Calu3 (cell line): ENCODE data around the gene CTPS2. TPM values are rescaled to one million over a fixed set of nuclear protein-coding genes. Genes with fewer than 3 reads are reported as not detected.

Source experiments
- BruUV-seq: library from RNA; stranded (reverse); fragments of 400-500 nt; replicated peaks from 2 replicates; lab custom pipeline; 2021; lab: Mats Ljungman, UMichigan
- CTCF ChIA-PET: fragments of 300-600 bp; sonication (Branson Sonifier 250); formaldehyde crosslinking; loops from one replicate; lab custom pipeline; 2022; ENCODE audit warnings: antibody characterized with exemption; lab: Charles Lee
- DNase-seq: peaks from one replicate; pipeline ENCODE4 v3.0.0; 2022
- H3K27ac Mint-ChIP-seq: one replicate; pipeline ENCODE4 v1.8.0; 2022; ENCODE audit warnings: mixed read lengths; ENCODE audit not compliant: unreplicated experiment
- H3K27me3 Mint-ChIP-seq: one replicate; pipeline ENCODE4 v1.8.0; 2022; ENCODE audit warnings: mixed read lengths; ENCODE audit not compliant: unreplicated experiment
- H3K36me3 Mint-ChIP-seq: one replicate; pipeline ENCODE4 v1.8.0; 2022; ENCODE audit warnings: mild to moderate bottlenecking, moderate library complexity, mixed read lengths; ENCODE audit not compliant: insufficient read depth, unreplicated experiment
- H3K4me1 Mint-ChIP-seq: one replicate; pipeline ENCODE4 v1.8.0; 2022; ENCODE audit warnings: mild to moderate bottlenecking, low read depth, mixed read lengths; ENCODE audit not compliant: unreplicated experiment
- H3K4me3 Mint-ChIP-seq: one replicate; pipeline ENCODE4 v1.8.0; 2022; ENCODE audit warnings: mild to moderate bottlenecking, low read depth, moderate library complexity, mixed read lengths; ENCODE audit not compliant: unreplicated experiment
- H3K9me3 Mint-ChIP-seq: one replicate; pipeline ENCODE4 v1.8.0; 2022; ENCODE audit warnings: low read depth, mixed read lengths; ENCODE audit not compliant: unreplicated experiment
- intact Hi-C: fragments of 100-400 bp; cut with micrococcal nuclease; formaldehyde crosslinking; loops from one replicate; pipeline ENCODE4 v1.10.0; 2022; ENCODE audit not compliant: unreplicated experiment
- total RNA-seq: library from RNA; stranded (reverse); gene quantifications from 2 replicates; pipeline ENCODE4 v1.2.3, GENCODE V29; 2022
- TF ChIP-seq, protein P1 (sequence below): fragments of 200-600 bp; IDR thresholded peaks from one replicate; pipeline ENCODE4 v1.8.0; 2022; ENCODE audit warnings: antibody characterized with exemption; ENCODE audit not compliant: unreplicated experiment

CTPS2 gene
- total RNA-seq, 1 experiment from 2014 or later = 23.2 TPM

DNA sequence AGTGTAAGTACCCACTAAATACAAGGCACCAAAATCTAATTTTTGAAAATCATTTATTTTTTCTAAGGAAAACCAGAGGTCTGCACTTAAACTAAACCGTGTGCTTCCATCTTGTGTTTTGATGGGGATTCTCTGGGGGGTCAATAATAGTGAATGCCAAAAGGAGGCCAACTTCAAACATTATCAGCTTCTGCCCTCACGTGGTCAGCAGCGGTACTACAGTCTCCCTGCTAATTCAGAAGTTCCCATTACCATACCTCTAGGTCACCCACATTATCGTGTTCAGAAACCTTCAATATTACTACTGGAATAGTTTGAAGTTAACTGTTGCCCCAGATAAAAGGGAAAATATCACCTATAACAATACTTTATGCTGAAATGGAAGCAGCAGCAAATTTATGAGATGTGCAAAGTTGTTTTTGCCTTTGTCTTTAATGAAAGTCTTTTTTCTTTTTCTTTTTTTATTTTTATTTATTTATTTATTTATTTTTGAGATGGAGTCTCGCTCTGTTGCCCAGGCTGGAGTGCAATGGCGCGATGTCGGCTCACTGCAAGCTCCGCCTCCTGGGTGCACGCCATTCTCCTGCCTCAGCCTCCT lies 17.3 kb downstream of the CTPS2 start:
- H3K27me3 Mint-ChIP-seq = no peaks in the 10 kb centered on the region
- CTCF ChIA-PET = no interaction called here
- peaks cover 5% of the 10 kb centered on the region for H3K36me3 Mint-ChIP-seq
- no peak overlapping the region for H3K4me3 Mint-ChIP-seq
- no peaks in the 10 kb centered on the region for H3K9me3 Mint-ChIP-seq
- TF ChIP-seq, protein P1, sequence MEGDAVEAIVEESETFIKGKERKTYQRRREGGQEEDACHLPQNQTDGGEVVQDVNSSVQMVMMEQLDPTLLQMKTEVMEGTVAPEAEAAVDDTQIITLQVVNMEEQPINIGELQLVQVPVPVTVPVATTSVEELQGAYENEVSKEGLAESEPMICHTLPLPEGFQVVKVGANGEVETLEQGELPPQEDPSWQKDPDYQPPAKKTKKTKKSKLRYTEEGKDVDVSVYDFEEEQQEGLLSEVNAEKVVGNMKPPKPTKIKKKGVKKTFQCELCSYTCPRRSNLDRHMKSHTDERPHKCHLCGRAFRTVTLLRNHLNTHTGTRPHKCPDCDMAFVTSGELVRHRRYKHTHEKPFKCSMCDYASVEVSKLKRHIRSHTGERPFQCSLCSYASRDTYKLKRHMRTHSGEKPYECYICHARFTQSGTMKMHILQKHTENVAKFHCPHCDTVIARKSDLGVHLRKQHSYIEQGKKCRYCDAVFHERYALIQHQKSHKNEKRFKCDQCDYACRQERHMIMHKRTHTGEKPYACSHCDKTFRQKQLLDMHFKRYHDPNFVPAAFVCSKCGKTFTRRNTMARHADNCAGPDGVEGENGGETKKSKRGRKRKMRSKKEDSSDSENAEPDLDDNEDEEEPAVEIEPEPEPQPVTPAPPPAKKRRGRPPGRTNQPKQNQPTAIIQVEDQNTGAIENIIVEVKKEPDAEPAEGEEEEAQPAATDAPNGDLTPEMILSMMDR = peak; percentile 66
- BruUV-seq = no TSS peak
- no peaks in the 10 kb centered on the region for H3K4me1 Mint-ChIP-seq
- DNase-seq = peak; percentile 70
- H3K27ac Mint-ChIP-seq = no peak overlapping the region
- intact Hi-C loops = no loop called here

DNA sequence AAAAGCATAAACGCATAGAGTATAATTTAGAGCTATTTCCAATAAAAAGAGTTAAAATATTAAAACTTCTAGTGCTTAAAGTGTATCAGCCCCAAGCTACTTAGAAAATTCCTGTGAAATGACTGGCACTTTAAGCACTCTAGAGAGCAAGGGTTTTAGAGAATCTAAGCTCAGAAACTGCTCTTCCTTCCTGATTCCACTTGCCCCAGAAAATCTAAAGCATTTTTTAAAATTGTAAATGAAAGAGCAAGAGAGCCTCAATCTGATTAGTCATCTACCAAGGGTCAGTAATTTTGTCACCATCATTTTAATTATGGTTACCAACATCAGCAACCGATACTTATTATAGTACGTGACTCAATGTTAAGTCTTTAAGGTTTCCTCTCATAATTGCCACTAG lies 25.0 kb downstream of the CTPS2 start:
- Mint-ChIP-seq H3K4me3 (no peak overlapping the region), H3K9me3 (no peaks in the 10 kb centered on the region), H3K27ac (no peak overlapping the region), H3K36me3 (peaks cover 17% of the 10 kb centered on the region), H3K27me3 (no peaks in the 10 kb centered on the region), H3K4me1 (no peaks in the 10 kb centered on the region)
- BruUV-seq = no TSS peak
- no peak for DNase-seq
- TF ChIP-seq, protein P1 = no peak
- intact Hi-C loops = no loop called here
- CTCF ChIA-PET = interaction anchor here (0.7 kb wide), 3 partner anchors 87 to 1020 kb away, joined by 3 to 9 read pairs (median 3); no protein-coding TSS in a partner anchor

DNA sequence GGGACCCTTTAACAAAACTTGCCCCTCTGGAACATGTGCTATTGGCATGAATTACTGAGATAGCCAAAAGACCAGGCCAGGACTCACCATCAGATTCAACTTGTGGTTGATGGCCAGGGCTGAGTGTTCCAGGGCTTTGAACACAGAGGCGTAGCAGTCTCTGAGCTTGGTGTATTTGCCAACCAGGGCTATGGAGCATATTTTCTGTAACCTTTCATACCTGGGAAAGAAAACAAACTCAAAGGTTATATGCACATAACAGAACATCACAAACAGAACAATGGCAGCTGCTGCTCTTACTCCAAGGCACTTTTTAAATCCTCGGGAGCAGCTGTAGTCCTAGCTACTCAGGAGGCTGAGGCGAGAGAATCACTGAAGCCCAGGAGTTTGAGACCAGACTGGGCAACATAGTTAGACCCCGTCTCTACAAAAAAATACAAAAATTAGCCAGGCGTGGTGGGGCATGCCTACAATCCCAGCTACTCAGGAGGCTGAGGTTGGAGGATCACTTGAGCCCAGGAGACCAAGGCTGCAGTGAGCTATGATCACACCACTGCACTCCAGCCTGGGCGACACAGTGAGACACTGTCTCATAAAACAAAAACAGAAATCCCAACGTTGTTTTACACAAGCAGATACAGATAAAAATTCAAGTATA lies 29.3 kb downstream of the CTPS2 start:
- no peak for DNase-seq
- H3K27ac Mint-ChIP-seq = no peak overlapping the region
- TF ChIP-seq, protein P1 = no peak
- H3K36me3 Mint-ChIP-seq = peaks cover 7% of the 10 kb centered on the region
- H3K27me3 Mint-ChIP-seq = no peaks in the 10 kb centered on the region
- H3K4me3 Mint-ChIP-seq = no peak overlapping the region
- no peaks in the 10 kb centered on the region for H3K9me3 Mint-ChIP-seq
- no peaks in the 10 kb centered on the region for H3K4me1 Mint-ChIP-seq
- intact Hi-C loops = no loop called here
- CTCF ChIA-PET = no interaction called here
- BruUV-seq = no TSS peak

DNA sequence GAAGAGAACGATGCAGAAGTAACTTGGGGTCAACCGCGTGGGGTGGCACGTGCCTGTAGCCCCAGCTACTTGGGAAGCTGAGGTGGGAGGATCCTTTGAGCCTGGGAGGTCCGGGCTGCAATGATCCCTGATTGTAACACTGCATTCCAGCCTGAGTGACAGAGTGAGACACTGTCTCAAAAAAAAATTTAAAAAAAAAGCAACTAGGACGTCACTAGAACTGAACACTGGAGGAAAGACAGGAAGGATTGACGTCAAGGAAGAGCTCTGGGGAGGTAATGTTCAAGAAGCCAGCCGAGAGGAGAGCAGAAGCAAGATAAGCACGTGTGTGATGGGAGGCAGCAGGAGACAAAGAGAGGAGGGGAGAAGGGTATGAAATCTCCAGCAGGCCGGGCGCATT lies 33.8 kb downstream of the CTPS2 start:
- intact Hi-C loops = no loop called here
- Mint-ChIP-seq H3K27ac (no peak overlapping the region), H3K27me3 (no peaks in the 10 kb centered on the region), H3K4me1 (no peaks in the 10 kb centered on the region), H3K4me3 (no peak overlapping the region), H3K36me3 (peaks cover 3% of the 10 kb centered on the region), H3K9me3 (no peaks in the 10 kb centered on the region)
- TF ChIP-seq, protein P1 = no peak
- no TSS peak for BruUV-seq
- no peak for DNase-seq
- CTCF ChIA-PET = no interaction called here
